GM12891 (cell line): ENCODE data around the gene MRPL44.

Experiments
- PAX5 ChIP-seq: IDR thresholded peaks from 2 replicates; pipeline ENCODE4 v1.6.1; 2011; ENCODE audit warnings: low read length, moderate library complexity, mild to moderate bottlenecking; ENCODE audit not compliant: insufficient read depth, severe bottlenecking
- POLR2A ChIP-seq: IDR thresholded peaks from 2 replicates; pipeline ENCODE4 v1.6.1; 2011; ENCODE audit warnings: low read depth, low read length, control low read depth
- POLR2AphosphoS5 ChIP-seq: IDR thresholded peaks from 2 replicates; pipeline ENCODE4 v1.6.1; 2011; ENCODE audit warnings: low read depth, low read length, control low read depth

DNA sequence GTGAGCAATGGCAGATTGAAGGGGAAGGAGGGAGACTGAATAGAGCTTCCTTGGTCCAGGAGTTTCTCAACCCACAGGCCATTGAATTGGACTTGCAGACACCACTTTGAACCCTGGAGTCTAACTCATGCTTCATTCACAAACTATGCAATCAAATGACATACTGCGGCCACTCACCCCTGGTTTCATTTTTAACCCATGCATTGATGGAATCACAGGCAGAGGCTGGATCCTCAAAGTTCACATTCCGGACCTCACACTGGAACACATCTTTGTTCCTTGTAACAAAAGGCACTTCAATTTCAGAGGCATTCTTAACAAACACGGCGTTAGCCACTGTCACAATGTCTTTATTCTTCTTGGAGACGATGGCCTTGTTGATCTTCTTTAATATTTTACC, 40.7 kb downstream of the MRPL44 start:
- TF ChIP-seq POLR2AphosphoS5 (no peak), PAX5 (no peak), POLR2A (no peak)
